HCT116 (cell line): ENCODE results near the gene MRPL47. TPM values are rescaled to one million over a fixed set of nuclear protein-coding genes. Genes with fewer than 3 reads are reported as not detected.

Experiments
- ATAC-seq: fragments of 200-7000 bp; cut with Tn5 transposase; 2 replicates; pipeline ENCODE4 v1.9.1; 2020; ENCODE audit warnings: mild to moderate bottlenecking, moderate library complexity
- BruUV-seq: library from RNA; stranded (reverse); fragments of 400-500 nt; replicated peaks from 2 replicates; lab custom pipeline; 2021; lab: Mats Ljungman, UMichigan
- CTCF ChIA-PET: fragments of 300-600 bp; sonication (Branson Sonifier 250); formaldehyde crosslinking; loops from one replicate; lab custom pipeline; 2021; ENCODE audit warnings: antibody characterized with exemption; lab: Charles Lee
- POLR2A ChIA-PET: fragments of 300-600, 350-600 bp; sonication (Branson Sonifier 250); formaldehyde crosslinking; loops from one replicate; lab custom pipeline; 2021; ENCODE audit warnings: antibody characterized with exemption; lab: Charles Lee
- RAD21 ChIA-PET, 2 experiments: fragments of 300-600 bp; sonication (Branson Sonifier 250); formaldehyde crosslinking; loops; one replicate each; lab custom pipeline; 2023; ENCODE audit warnings: low total read pairs in 2 of 2; ENCODE audit not compliant: uncharacterized antibody in 2 of 2, unreplicated experiment in 2 of 2, low non-redundant PET in 1 of 2; lab: Charles Lee
- DNase-seq: peaks from one replicate; pipeline ENCODE4 v3.0.0-alpha.2; 2010; ENCODE audit warnings: low read depth, low spot score
- H2AFZ ChIP-seq: fragments of 200-600 bp; shearing (Covaris generic), sonication (generic); 2 replicates; pipeline ENCODE4 v1.6.1; 2017; ENCODE audit warnings: low read depth, mixed run types, mixed read lengths, antibody characterized with exemption, low read length; ENCODE audit not compliant: poor library complexity, severe bottlenecking
- H3K27ac ChIP-seq: 2 replicates; pipeline ENCODE4 v1.5.1; 2012; ENCODE audit warnings: low read depth, low read length
- H3K27me3 ChIP-seq: fragments of 200-600 bp; sonication (generic); 2 replicates; pipeline ENCODE4 v1.6.1; 2016; ENCODE audit warnings: mixed run types, low read length, mixed read lengths; ENCODE audit not compliant: insufficient read depth
- H3K36me3 ChIP-seq, 2 experiments: fragments of 200-500 bp in 1 of 2; fragments of 200-600 bp in 1 of 2; sonication (Bioruptor generic) in 1 of 2; sonication (generic) in 1 of 2; 2 replicates each; pipeline versions ENCODE4 v1.5.1 to v1.6.1; 2014 to 2016; ENCODE audit warnings: low read length in 2 of 2, inconsistent platforms in 1 of 2, mixed read lengths in 1 of 2, mixed run types in 1 of 2; ENCODE audit not compliant: insufficient read depth in 2 of 2, control insufficient read depth in 1 of 2
- H3K4me1 ChIP-seq, 2 experiments: fragments of 200-600 bp in 1 of 2; sonication (generic) in 1 of 2; 2 replicates each; pipeline versions ENCODE4 v1.5.1 to v1.6.1; 2012 to 2017; ENCODE audit warnings: low read length in 2 of 2, inconsistent platforms in 1 of 2, mild to moderate bottlenecking in 1 of 2, mixed read lengths in 1 of 2, mixed run types in 1 of 2, moderate library complexity in 1 of 2; ENCODE audit not compliant: insufficient read depth in 2 of 2, control insufficient read depth in 1 of 2
- H3K4me2 ChIP-seq: fragments of 200-600 bp; sonication (generic); 2 replicates; pipeline ENCODE4 v1.6.1; 2017; ENCODE audit warnings: mixed run types, low read length, mixed read lengths
- H3K4me3 ChIP-seq, 2 experiments: fragments of 200-600 bp in 1 of 2; sonication (generic) in 1 of 2; replicated peaks in 1 of 2; 2 replicates each; pipeline ENCODE4 v1.5.1; 2011 to 2016; ENCODE audit warnings: low read length in 2 of 2, control low read depth in 1 of 2, low read depth in 1 of 2, mild to moderate bottlenecking in 1 of 2, mixed read lengths in 1 of 2, mixed run types in 1 of 2
- H3K79me2 ChIP-seq: fragments of 200-600 bp; sonication (generic); 2 replicates; pipeline ENCODE4 v1.6.1; 2017; ENCODE audit warnings: mild to moderate bottlenecking, mixed run types, low read length, moderate library complexity, mixed read lengths; ENCODE audit not compliant: insufficient read depth
- H3K9ac ChIP-seq: fragments of 200-600 bp; sonication (generic); 2 replicates; pipeline ENCODE4 v1.6.1; 2016; ENCODE audit warnings: low read length, mixed read lengths
- H3K9me2 ChIP-seq: fragments of 200-600 bp; sonication (generic), shearing (Covaris generic); 2 replicates; pipeline ENCODE4 v1.6.1; 2017; ENCODE audit warnings: mixed run types, mild to moderate bottlenecking, moderate library complexity; ENCODE audit not compliant: insufficient read depth
- H3K9me3 ChIP-seq, 2 experiments: fragments of 200-500 bp in 1 of 2; fragments of 200-600 bp in 1 of 2; sonication (Bioruptor generic) in 1 of 2; sonication (generic) in 1 of 2; 2 replicates each; pipeline ENCODE4 v1.6.1; 2014 to 2017; ENCODE audit warnings: low read length in 2 of 2, mixed read lengths in 2 of 2, inconsistent platforms in 1 of 2, low read depth in 1 of 2, mild to moderate bottlenecking in 1 of 2, mixed run types in 1 of 2, moderate library complexity in 1 of 2; ENCODE audit not compliant: control insufficient read depth in 1 of 2, insufficient read depth in 1 of 2
- H4K20me1 ChIP-seq: fragments of 200-600 bp; sonication (generic), shearing (Covaris generic); 2 replicates; pipeline ENCODE4 v1.6.1; 2017; ENCODE audit warnings: mixed run types, mild to moderate bottlenecking, moderate library complexity; ENCODE audit not compliant: insufficient read depth
- CBX3 ChIP-seq: IDR thresholded peaks from 2 replicates; pipeline ENCODE4 v1.6.1; 2012; ENCODE audit warnings: low read depth
- CEBPB ChIP-seq: IDR thresholded peaks from 2 replicates; pipeline ENCODE4 v1.6.1; 2012; ENCODE audit warnings: low read depth
- CTCF ChIP-seq, 3 experiments: fragments of 200-600 bp in 1 of 3; sonication (generic) in 1 of 3; IDR thresholded peaks in 2 of 3; conservative IDR thresholded peaks in 1 of 3; 2 replicates each; pipeline ENCODE4 v1.5.1; 2012 to 2017; ENCODE audit warnings: low read depth in 2 of 3, low read length in 2 of 3, antibody characterized with exemption in 1 of 3, borderline replicate concordance in 1 of 3, control low read depth in 1 of 3, mild to moderate bottlenecking in 1 of 3, mixed read lengths in 1 of 3, mixed run types in 1 of 3, moderate library complexity in 1 of 3; ENCODE audit not compliant: insufficient read depth in 1 of 3
- EGR1 ChIP-seq: IDR thresholded peaks from 2 replicates; pipeline ENCODE4 v1.6.1; 2012; ENCODE audit warnings: low read depth
- ELF1 ChIP-seq: IDR thresholded peaks from 2 replicates; pipeline ENCODE4 v1.6.1; 2012; ENCODE audit warnings: low read depth, borderline replicate concordance
- EZH2 ChIP-seq: fragments of 200-600 bp; sonication (generic); IDR thresholded peaks from 2 replicates; pipeline ENCODE4 v1.6.1; 2017; ENCODE audit warnings: antibody characterized with exemption, mixed run types
- EZH2phosphoT487 ChIP-seq: fragments of 200-600 bp; IDR thresholded peaks from 2 replicates; pipeline ENCODE4 v1.6.1; 2018; ENCODE audit warnings: antibody characterized with exemption, borderline replicate concordance
- JUND ChIP-seq: IDR thresholded peaks from 2 replicates; pipeline ENCODE4 v1.6.1; 2012
- POLR2A ChIP-seq: IDR thresholded peaks from 2 replicates; pipeline ENCODE4 v1.7.0; 2011; ENCODE audit warnings: borderline replicate concordance; ENCODE audit not compliant: insufficient read depth, insufficient read length; ENCODE audit errors: extremely low read depth
- RAD21 ChIP-seq: IDR thresholded peaks from 2 replicates; pipeline ENCODE4 v1.6.1; 2012; ENCODE audit warnings: low read depth, mild to moderate bottlenecking
- SIN3A ChIP-seq: IDR thresholded peaks from 2 replicates; pipeline ENCODE4 v1.6.1; 2012; ENCODE audit warnings: low read depth
- SP1 ChIP-seq: IDR thresholded peaks from 2 replicates; pipeline ENCODE4 v1.6.1; 2012; ENCODE audit warnings: low read depth
- SRF ChIP-seq: IDR thresholded peaks from 2 replicates; pipeline ENCODE4 v1.6.1; 2012; ENCODE audit warnings: low read depth
- YY1 ChIP-seq: IDR thresholded peaks from 2 replicates; pipeline ENCODE4 v1.6.1; 2011; ENCODE audit warnings: low read length, low read depth, moderate library complexity, mild to moderate bottlenecking; ENCODE audit not compliant: insufficient replicate concordance; ENCODE audit errors: extremely low read depth
- ZBTB33 ChIP-seq: IDR thresholded peaks from 2 replicates; pipeline ENCODE4 v1.6.1; 2011; ENCODE audit warnings: mild to moderate bottlenecking, low read length, moderate library complexity; ENCODE audit not compliant: insufficient replicate concordance; ENCODE audit errors: extremely low read depth
- ZFX ChIP-seq: fragments of 450-650 bp; IDR thresholded peaks from 2 replicates; pipeline ENCODE4 v1.6.1; 2017
- ZNF274 ChIP-seq: fragments of 200-500 bp; sonication (Bioruptor generic); IDR thresholded peaks from 2 replicates; pipeline ENCODE4 v1.6.1; 2014; ENCODE audit warnings: mild to moderate bottlenecking, low read depth, low read length, inconsistent platforms
- intact Hi-C: fragments of 100-400 bp; cut with micrococcal nuclease; formaldehyde crosslinking; loops from 2 replicates; pipeline ENCODE4 v1.10.0; 2022
- total RNA-seq: library from RNA; stranded (reverse); gene quantifications from one replicate; pipeline ENCODE4 v1.2.1, GENCODE V29; 2021; ENCODE audit not compliant: unreplicated experiment
- TF ChIP-seq, protein P1 (sequence below): IDR thresholded peaks from 2 replicates; pipeline ENCODE4 v1.6.1; 2012
- TF ChIP-seq, protein P2 (sequence below): IDR thresholded peaks from 2 replicates; pipeline ENCODE4 v1.6.1; 2012
- TF ChIP-seq, protein P3 (sequence below): IDR thresholded peaks from 2 replicates; pipeline ENCODE4 v1.6.1; 2012; ENCODE audit warnings: low read depth

Gene MRPL47
- total RNA-seq, 1 experiment from 2014 or later, result 52.3 TPM

DNA sequence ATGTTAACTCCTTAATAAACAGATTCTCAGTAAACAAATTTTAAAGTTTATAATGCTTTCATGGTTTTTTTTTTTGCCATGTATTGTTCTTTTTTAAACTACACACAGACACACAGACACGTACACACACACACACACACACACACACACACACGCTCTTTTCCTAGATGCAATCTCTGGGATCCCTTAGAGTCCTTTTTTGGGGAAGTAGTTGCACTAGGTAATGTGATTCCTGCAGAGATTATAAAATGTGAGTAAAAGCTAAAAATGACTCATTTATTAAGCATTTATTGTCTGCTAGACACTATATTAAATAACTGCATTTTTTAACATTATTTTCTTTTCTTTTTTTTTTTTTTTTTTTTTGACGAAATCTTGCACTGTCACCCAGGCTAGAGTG lies 20.0 kb upstream of the MRPL47 start:
- ChIA-PET RAD21 (no interaction called here), CTCF (no interaction called here)

More for the DNA sequence above, 20.0 kb upstream of the MRPL47 start:
- BruUV-seq, result no TSS peak
- Histone ChIP-seq H3K36me3 (peaks cover 8 to 13% of the 10 kb centered on the region in 2 experiments; a peak in 3 of 4 replicates), H3K9ac (no peak overlapping the region), H3K9me2 (no peaks in the 10 kb centered on the region), H3K4me2 (no peak overlapping the region), H3K27me3 (no peaks in the 10 kb centered on the region), H3K4me1 (no peaks in the 10 kb centered on the region), H2AFZ (no peak overlapping the region), H3K27ac (no peak overlapping the region), H4K20me1 (no peaks in the 10 kb centered on the region), H3K4me3 (no peak overlapping the region), H3K9me3 (no peaks in the 10 kb centered on the region), H3K79me2 (peaks cover 3% of the 10 kb centered on the region; the same call in 1 of the 2 replicates)
- no peak for ATAC-seq
- POLR2A ChIA-PET, result no interaction called here
- no peak for DNase-seq
- intact Hi-C loops, result no loop called here
- TF ChIP-seq EGR1 (no peak), EZH2 (no peak), CBX3 (no peak), EZH2phosphoT487 (no peak), JUND (no peak), ELF1 (no peak), SP1 (no peak), ZFX (no peak), RAD21 (no peak), SRF (no peak), ZNF274 (no peak), POLR2A (no peak), CEBPB (no peak), CTCF (IDR thresholded peaks at IDR 0.05 in 2 of 3, conservative IDR thresholded peaks at IDR 0.05 in 1 of 3; ENCODE audit: borderline replicate concordance in 1 of 3, insufficient read depth in 1 of 3, low read depth in 2 of 3, low read length in 2 of 3) (no peak), ZBTB33 (no peak), YY1 (no peak), SIN3A (no peak)
- TF ChIP-seq, protein P1, sequence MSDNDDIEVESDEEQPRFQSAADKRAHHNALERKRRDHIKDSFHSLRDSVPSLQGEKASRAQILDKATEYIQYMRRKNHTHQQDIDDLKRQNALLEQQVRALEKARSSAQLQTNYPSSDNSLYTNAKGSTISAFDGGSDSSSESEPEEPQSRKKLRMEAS, result no peak
- TF ChIP-seq, protein P2, sequence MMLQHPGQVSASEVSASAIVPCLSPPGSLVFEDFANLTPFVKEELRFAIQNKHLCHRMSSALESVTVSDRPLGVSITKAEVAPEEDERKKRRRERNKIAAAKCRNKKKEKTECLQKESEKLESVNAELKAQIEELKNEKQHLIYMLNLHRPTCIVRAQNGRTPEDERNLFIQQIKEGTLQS, result no peak
- TF ChIP-seq, protein P3, sequence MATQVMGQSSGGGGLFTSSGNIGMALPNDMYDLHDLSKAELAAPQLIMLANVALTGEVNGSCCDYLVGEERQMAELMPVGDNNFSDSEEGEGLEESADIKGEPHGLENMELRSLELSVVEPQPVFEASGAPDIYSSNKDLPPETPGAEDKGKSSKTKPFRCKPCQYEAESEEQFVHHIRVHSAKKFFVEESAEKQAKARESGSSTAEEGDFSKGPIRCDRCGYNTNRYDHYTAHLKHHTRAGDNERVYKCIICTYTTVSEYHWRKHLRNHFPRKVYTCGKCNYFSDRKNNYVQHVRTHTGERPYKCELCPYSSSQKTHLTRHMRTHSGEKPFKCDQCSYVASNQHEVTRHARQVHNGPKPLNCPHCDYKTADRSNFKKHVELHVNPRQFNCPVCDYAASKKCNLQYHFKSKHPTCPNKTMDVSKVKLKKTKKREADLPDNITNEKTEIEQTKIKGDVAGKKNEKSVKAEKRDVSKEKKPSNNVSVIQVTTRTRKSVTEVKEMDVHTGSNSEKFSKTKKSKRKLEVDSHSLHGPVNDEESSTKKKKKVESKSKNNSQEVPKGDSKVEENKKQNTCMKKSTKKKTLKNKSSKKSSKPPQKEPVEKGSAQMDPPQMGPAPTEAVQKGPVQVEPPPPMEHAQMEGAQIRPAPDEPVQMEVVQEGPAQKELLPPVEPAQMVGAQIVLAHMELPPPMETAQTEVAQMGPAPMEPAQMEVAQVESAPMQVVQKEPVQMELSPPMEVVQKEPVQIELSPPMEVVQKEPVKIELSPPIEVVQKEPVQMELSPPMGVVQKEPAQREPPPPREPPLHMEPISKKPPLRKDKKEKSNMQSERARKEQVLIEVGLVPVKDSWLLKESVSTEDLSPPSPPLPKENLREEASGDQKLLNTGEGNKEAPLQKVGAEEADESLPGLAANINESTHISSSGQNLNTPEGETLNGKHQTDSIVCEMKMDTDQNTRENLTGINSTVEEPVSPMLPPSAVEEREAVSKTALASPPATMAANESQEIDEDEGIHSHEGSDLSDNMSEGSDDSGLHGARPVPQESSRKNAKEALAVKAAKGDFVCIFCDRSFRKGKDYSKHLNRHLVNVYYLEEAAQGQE, result no peak
